Colonic mucosa (tissue), 4 donors: Measurements from ENCODE around the gene NME3. TPM values are rescaled to one million over a fixed set of nuclear protein-coding genes. Genes with fewer than 3 reads are reported as not detected.

ENCODE experiments used
- DNase-seq: peaks from one replicate; pipeline ENCODE4 v3.0.0-alpha.2; 2020
- H3K27ac ChIP-seq: fragments of 200-600 bp; one replicate; pipeline ENCODE4 v1.8.0; 2021
- H3K27me3 ChIP-seq: fragments of 200-600 bp; one replicate; pipeline ENCODE4 v1.8.0; 2021
- H3K36me3 ChIP-seq: fragments of 200-600 bp; one replicate; pipeline ENCODE4 v1.8.0; 2021
- H3K4me1 ChIP-seq: fragments of 200-600 bp; one replicate; pipeline ENCODE4 v1.8.0; 2021; ENCODE audit warnings: mild to moderate bottlenecking
- H3K4me3 ChIP-seq: fragments of 200-600 bp; one replicate; pipeline ENCODE4 v1.8.0; 2021
- H3K9ac ChIP-seq, 2 donors: one replicate each; pipeline ENCODE4 v1.7.0; 2013; ENCODE audit warnings: control low read depth in 2 of 2, low read depth in 2 of 2, low read length in 2 of 2
- H3K9me3 ChIP-seq: fragments of 200-600 bp; one replicate; pipeline ENCODE4 v1.8.0; 2021
- intact Hi-C: fragments of 100-400 bp; cut with DNase I; formaldehyde crosslinking; loops from one replicate; pipeline ENCODE4 v1.14.1; 2022
- total RNA-seq, 2 donors: library from RNA; stranded (reverse); fragmentation: NEBNext Ultra II Directional in 1 of 2; extraction: Animal tissue kit (Norgen Biotek cat#: 25700) in 1 of 2; gene quantifications; one replicate each; pipeline ENCODE4 v1.2.1, GENCODE V29; 2021
- TF ChIP-seq, protein P1 (sequence below): fragments of 200-600 bp; IDR thresholded peaks from one replicate; pipeline ENCODE4 v1.8.0; 2022; ENCODE audit warnings: antibody characterized with exemption, mild to moderate bottlenecking
- donor health status: healthy.
- donor health status: DM: no; HTN: no; CAD: no.
- donor health status: DM: no; HTN: no; CAD: no.

The NME3 gene
- total RNA-seq, 2 donors from 2014 or later = 61.3 to 79.7 TPM

DNA sequence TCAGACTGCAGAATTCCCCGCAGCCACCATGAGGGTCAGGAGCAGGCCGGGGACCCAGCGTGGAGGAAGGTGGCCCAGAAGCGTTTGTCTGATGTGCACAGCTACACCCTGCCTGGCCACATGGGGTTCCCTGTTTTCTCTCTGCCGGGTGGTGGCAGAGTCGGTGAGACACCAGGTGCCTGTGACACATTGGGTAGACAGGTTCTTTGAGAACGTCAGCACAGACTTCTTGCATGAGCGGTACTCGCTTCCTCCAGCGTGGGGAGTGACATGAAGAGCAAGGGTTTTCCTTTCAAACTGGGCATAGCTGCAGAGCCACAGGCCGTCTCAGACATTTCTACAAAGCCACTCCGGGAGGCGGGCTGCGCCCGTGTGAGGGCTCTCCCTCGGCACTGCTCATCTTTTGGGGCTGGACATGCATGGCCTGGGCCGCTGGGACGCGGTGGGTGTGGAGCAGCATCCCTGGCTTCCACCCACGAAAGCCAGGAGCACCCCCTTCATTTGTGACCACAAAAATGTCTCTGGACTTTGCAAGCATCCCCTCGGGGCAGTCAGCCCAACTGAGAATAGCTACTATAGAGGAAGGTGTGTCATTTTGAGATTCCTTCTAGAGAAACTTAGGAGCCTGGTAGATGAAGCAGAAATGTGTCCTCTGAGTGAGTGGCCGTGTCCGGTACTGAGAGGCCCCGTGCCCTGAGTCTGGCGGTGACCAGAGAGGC lies 26.0 kb downstream of the NME3 start:
- DNase-seq = no peak
- H3K4me3 ChIP-seq = no peak overlapping the region
- no peaks in the 10 kb centered on the region for H3K27me3 ChIP-seq
- TF ChIP-seq, protein P1, sequence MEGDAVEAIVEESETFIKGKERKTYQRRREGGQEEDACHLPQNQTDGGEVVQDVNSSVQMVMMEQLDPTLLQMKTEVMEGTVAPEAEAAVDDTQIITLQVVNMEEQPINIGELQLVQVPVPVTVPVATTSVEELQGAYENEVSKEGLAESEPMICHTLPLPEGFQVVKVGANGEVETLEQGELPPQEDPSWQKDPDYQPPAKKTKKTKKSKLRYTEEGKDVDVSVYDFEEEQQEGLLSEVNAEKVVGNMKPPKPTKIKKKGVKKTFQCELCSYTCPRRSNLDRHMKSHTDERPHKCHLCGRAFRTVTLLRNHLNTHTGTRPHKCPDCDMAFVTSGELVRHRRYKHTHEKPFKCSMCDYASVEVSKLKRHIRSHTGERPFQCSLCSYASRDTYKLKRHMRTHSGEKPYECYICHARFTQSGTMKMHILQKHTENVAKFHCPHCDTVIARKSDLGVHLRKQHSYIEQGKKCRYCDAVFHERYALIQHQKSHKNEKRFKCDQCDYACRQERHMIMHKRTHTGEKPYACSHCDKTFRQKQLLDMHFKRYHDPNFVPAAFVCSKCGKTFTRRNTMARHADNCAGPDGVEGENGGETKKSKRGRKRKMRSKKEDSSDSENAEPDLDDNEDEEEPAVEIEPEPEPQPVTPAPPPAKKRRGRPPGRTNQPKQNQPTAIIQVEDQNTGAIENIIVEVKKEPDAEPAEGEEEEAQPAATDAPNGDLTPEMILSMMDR = no peak
- intact Hi-C loops = no loop called here
- H3K27ac ChIP-seq = no peak overlapping the region
- H3K9me3 ChIP-seq = no peaks in the 10 kb centered on the region
- no peaks in the 10 kb centered on the region for H3K4me1 ChIP-seq
- no peak overlapping the region for H3K9ac ChIP-seq
- H3K36me3 ChIP-seq = no peaks in the 10 kb centered on the region

DNA sequence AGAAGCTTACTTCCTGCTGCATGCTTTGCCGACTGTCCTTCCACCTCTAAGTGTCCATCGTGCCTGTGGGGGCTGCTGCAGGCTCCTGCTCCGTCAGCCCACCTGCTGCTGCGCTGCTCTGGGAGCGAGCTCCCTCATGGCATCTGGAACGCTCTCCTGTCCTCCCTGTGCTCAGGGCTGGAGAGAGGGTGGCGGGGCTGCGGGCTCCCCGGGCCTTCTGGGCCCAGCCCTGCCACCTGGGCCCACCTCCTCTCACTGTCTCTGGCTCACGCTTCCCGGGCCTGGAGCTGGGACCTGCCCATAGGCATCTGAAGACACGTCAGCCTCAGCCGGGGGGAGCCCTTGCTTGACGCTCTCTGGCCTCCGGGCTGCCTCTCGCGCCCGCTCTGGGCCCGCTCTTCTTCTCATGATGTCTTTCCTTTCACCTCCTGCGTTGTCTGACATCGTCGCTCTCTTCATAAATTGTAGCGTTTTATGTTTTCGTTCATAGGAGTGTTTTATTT lies 27.0 kb downstream of the NME3 start:
- Histone ChIP-seq H3K27me3 (no peaks in the 10 kb centered on the region), H3K36me3 (no peaks in the 10 kb centered on the region), H3K4me3 (no peak overlapping the region), H3K27ac (no peak overlapping the region), H3K9me3 (no peaks in the 10 kb centered on the region), H3K9ac (no peak overlapping the region), H3K4me1 (no peaks in the 10 kb centered on the region)
- intact Hi-C loops = no loop called here
- no peak for DNase-seq
- TF ChIP-seq, protein P1 = no peak

DNA sequence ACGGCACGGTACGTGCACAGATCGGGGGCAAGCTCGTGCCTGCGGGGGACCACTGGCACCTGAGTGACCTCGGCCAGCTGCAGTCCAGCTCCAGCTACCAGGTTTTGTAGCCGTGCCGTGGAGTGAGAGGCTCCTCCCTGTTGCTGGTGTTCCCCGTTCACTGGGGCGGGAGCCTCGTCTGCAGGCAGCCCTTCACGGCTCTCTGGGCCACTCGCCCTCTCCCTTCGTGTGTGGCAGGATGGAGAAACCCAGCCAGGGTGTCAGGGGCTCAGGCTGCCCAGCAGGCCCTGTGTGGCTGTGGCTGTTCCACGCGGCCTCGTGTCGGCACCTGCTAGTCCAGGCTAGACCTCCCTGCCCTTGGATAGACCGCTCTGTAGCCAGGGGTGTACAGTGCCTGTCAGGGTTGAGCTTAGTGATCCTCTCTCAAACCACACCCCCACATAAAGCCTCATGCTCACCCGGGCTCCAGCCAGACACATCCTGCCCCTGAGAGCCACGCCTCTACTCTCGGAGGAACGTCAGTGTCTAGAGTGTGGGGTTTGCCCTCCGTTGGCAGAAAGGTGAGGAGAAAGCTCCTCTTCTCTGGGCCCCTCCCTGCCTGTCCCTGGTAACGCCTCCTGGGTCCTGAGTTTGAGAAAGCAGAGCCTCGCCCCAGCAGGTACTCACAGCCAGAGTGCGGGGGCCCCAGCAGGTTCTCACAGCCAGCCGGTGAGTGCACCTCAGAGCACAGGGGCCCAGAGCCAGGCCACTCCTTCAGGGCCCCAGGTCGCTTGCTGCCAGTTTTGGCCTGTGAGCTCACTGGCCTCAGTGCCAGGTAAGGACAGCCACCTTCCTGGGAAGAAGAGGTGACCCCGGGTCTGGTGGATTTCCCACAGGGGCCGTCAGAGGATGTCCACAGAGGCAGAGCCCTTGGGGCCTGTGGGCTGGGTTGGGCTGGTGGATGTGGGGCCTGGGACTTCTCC lies 27.7 kb downstream of the NME3 start:
- H3K9ac ChIP-seq = no peak overlapping the region
- no peak for DNase-seq
- no peak overlapping the region for H3K27ac ChIP-seq
- H3K9me3 ChIP-seq = no peaks in the 10 kb centered on the region
- TF ChIP-seq, protein P1 = no peak
- intact Hi-C loops = no loop called here
- no peaks in the 10 kb centered on the region for H3K36me3 ChIP-seq
- H3K27me3 ChIP-seq = no peaks in the 10 kb centered on the region
- no peaks in the 10 kb centered on the region for H3K4me1 ChIP-seq
- H3K4me3 ChIP-seq = no peak overlapping the region

DNA sequence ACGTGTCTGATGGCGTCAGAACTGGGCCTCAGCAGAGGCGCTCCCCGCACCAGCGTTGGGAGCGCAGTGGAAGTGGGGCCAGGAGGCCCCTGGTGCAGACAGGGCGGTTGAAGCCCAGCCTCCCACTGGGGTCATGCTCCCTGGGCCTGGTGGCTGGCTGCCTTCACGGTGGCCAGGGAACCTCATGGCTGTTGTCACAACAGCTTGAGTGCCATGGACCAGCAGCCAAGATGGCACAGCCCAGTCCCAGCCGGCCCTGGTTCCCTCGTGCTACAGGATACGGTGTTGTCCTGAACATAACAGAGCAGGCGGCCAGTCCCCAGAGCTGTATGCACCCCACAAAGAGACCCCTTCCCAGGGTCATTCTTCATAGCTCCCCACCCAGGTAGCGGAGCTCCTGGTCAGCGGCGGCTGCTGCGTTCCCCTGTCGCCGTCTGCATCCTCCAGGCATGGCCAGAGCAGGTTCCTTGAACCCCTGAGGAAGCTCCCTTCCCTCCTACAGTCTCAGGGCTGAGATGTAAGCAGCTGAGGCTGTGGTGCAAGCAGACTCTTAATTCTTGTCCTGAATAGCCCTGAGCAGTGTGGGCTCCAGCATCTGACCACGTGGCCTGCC lies 29.7 kb downstream of the NME3 start:
- Histone ChIP-seq H3K4me1 (no peaks in the 10 kb centered on the region), H3K36me3 (no peaks in the 10 kb centered on the region), H3K9ac (no peak overlapping the region), H3K27me3 (no peaks in the 10 kb centered on the region), H3K27ac (no peak overlapping the region), H3K4me3 (no peak overlapping the region), H3K9me3 (no peaks in the 10 kb centered on the region)
- DNase-seq = no peak
- intact Hi-C loops = no loop called here
- TF ChIP-seq, protein P1 = no peak

DNA sequence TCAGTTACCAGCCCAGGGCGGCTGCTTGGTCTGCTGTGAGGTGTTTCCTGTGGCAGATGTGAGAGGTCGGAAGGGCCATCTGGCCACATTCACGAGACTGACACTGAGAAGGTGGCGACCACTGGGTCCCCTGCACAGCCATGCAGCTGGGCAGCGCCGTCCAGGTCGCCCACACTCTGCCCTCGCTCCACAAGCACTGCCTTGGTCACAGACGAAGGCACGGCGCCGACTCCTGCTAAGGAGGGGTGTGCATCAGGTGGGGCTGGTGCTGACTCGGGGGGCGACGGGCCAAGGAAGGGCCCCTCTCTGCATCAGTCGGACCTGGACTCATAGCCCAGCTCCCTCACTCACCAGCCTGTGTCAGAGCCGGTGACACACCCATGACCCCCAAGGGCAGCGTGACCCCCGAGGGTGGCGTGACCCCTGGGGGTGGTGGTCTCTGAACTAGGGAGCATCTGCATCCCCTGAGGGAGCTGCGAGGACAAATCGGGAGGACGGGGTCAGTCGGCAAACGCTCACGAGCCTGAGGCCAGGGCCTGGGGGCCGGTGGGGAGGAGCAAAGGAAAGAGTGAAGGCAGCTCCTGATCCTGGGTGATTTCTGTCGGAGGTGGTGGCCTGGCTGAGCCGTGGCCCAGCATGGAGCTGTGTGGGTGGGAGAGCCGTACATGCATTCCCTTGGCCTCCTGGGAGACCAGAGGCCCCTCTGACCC lies 30.4 kb downstream of the NME3 start:
- no peak overlapping the region for H3K4me3 ChIP-seq
- no peaks in the 10 kb centered on the region for H3K27me3 ChIP-seq
- H3K4me1 ChIP-seq = no peaks in the 10 kb centered on the region
- no peaks in the 10 kb centered on the region for H3K9me3 ChIP-seq
- TF ChIP-seq, protein P1 = no peak
- no peak for DNase-seq
- H3K9ac ChIP-seq = no peak overlapping the region
- intact Hi-C loops = no loop called here
- no peak overlapping the region for H3K27ac ChIP-seq
- no peaks in the 10 kb centered on the region for H3K36me3 ChIP-seq
